Endothelial cell of umbilical vein (primary cell): ENCODE data around the gene TFG. TPM values are rescaled to one million over a fixed set of nuclear protein-coding genes. Genes with fewer than 3 reads are reported as not detected.

Experiments
- BruUV-seq: library from RNA; stranded (reverse); fragments of 400-500 nt; replicated peaks from 2 replicates; lab custom pipeline; 2021; lab: Mats Ljungman, UMichigan
- CTCF ChIA-PET: fragments of 300-600, 350-600 bp; sonication (Branson Sonifier 250); formaldehyde crosslinking; loops from one replicate; lab custom pipeline; 2021; ENCODE audit warnings: antibody characterized with exemption, inconsistent platforms; lab: Charles Lee
- POLR2A ChIA-PET: fragments of 300-600, 350-600 bp; sonication (Branson Sonifier 250); formaldehyde crosslinking; loops from one replicate; lab custom pipeline; 2021; ENCODE audit warnings: antibody characterized with exemption, inconsistent platforms; lab: Charles Lee
- DNase-seq: peaks from one replicate; pipeline ENCODE4 v3.0.0-alpha.2; 2011; ENCODE audit warnings: low read depth, low spot score
- FAIRE-seq: peaks from 2 replicates; lab custom pipeline; 2011; peaks lifted over from hg19 to GRCh38; lab: Jason Lieb, UNC
- H2AFZ ChIP-seq: 2 replicates; pipeline ENCODE4 v1.6.0; 2012; ENCODE audit warnings: low read depth, low read length, control low read depth, inconsistent platforms
- H3K27ac ChIP-seq: 2 replicates; pipeline ENCODE4 v1.5.1; 2011; ENCODE audit warnings: low read depth, mild to moderate bottlenecking, control low read depth, low read length, moderate library complexity; ENCODE audit not compliant: insufficient read depth
- H3K27me3 ChIP-seq, 2 experiments: 2 replicates each; pipeline versions ENCODE4 v1.6.0 to v1.6.1; 2011; ENCODE audit warnings: low read length in 2 of 2, mixed read lengths in 1 of 2; ENCODE audit not compliant: control insufficient read depth in 2 of 2, insufficient read depth in 2 of 2
- H3K36me3 ChIP-seq, 2 experiments: 2 replicates in 1 of 2; 3 replicates in 1 of 2; pipeline ENCODE4 v1.5.1; 2011; ENCODE audit warnings: low read length in 2 of 2, mild to moderate bottlenecking in 1 of 2, moderate library complexity in 1 of 2; ENCODE audit not compliant: control insufficient read depth in 2 of 2, insufficient read depth in 2 of 2; ENCODE audit errors: extremely low read depth in 1 of 2
- H3K4me1 ChIP-seq: 3 replicates; pipeline ENCODE4 v1.5.1; 2011; ENCODE audit warnings: mild to moderate bottlenecking, low read length; ENCODE audit not compliant: control insufficient read depth, insufficient read depth; ENCODE audit errors: extremely low read depth
- H3K4me2 ChIP-seq: 2 replicates; pipeline ENCODE4 v1.6.1; 2011; ENCODE audit warnings: low read length, control low read depth, mixed read lengths; ENCODE audit not compliant: insufficient read depth
- H3K4me3 ChIP-seq, 3 experiments: fragments of 200-600 bp in 1 of 3; sonication (generic), shearing (Covaris generic) in 1 of 3; replicated peaks in 1 of 3; 2 replicates each; pipeline ENCODE4 v1.5.1; 2011 to 2016; ENCODE audit warnings: control low read depth in 3 of 3, low read length in 3 of 3, mild to moderate bottlenecking in 2 of 3, inconsistent platforms in 1 of 3, low read depth in 1 of 3, moderate library complexity in 1 of 3; ENCODE audit not compliant: insufficient read depth in 1 of 3
- H3K79me2 ChIP-seq: 2 replicates; pipeline ENCODE4 v1.6.0; 2012; ENCODE audit warnings: low read length, inconsistent platforms; ENCODE audit not compliant: control insufficient read depth, insufficient read depth
- H3K9ac ChIP-seq: replicated peaks from 2 replicates; pipeline ENCODE3; 2011; ENCODE audit warnings: low read length, control low read depth; ENCODE audit not compliant: insufficient read depth; ENCODE audit errors: extremely low read depth
- H3K9me1 ChIP-seq: replicated peaks from 3 replicates; pipeline ENCODE4 v1.6.0; 2011; ENCODE audit warnings: mild to moderate bottlenecking, low read length; ENCODE audit not compliant: control insufficient read depth, insufficient read depth; ENCODE audit errors: extremely low read depth
- H3K9me3 ChIP-seq: replicated peaks from 2 replicates; pipeline ENCODE4 v1.5.1; 2012; ENCODE audit warnings: low read length, inconsistent platforms; ENCODE audit not compliant: control insufficient read depth, insufficient read depth
- H4K20me1 ChIP-seq: replicated peaks from 2 replicates; pipeline ENCODE3; 2011; ENCODE audit warnings: mild to moderate bottlenecking, low read length; ENCODE audit not compliant: control insufficient read depth, insufficient read depth; ENCODE audit errors: extremely low read depth
- EZH2 ChIP-seq: IDR thresholded peaks from 2 replicates; pipeline ENCODE4 v1.6.1; 2012; ENCODE audit warnings: borderline replicate concordance, low read depth, mild to moderate bottlenecking, moderate library complexity, low read length, inconsistent platforms; ENCODE audit not compliant: severe bottlenecking
- FOS ChIP-seq: IDR thresholded peaks from 2 replicates; pipeline ENCODE4 v1.6.1; 2011; ENCODE audit warnings: mild to moderate bottlenecking, low read length, moderate library complexity, borderline replicate concordance; ENCODE audit not compliant: insufficient read depth
- GATA2 ChIP-seq: IDR thresholded peaks from 2 replicates; pipeline ENCODE4 v1.7.0; 2011; ENCODE audit warnings: low read depth, mild to moderate bottlenecking, moderate library complexity, mixed read lengths, low read length; ENCODE audit not compliant: insufficient read length, insufficient read depth
- JUN ChIP-seq: IDR thresholded peaks from 2 replicates; pipeline ENCODE4 v1.6.1; 2011; ENCODE audit warnings: borderline replicate concordance, low read depth; ENCODE audit not compliant: insufficient read length, insufficient read depth
- MYC ChIP-seq: IDR thresholded peaks from one replicate; pipeline ENCODE4 v1.6.1; 2011; ENCODE audit warnings: mild to moderate bottlenecking, low read depth, low read length
- POLR2A ChIP-seq: IDR thresholded peaks from 2 replicates; pipeline ENCODE4 v1.6.1; 2012; ENCODE audit warnings: low read depth, mild to moderate bottlenecking, control low read depth, low read length
- POLR2AphosphoS5 ChIP-seq: IDR thresholded peaks from 2 replicates; pipeline ENCODE4 v1.6.1; 2012; ENCODE audit warnings: low read depth, mild to moderate bottlenecking, control low read depth, low read length, moderate library complexity; ENCODE audit not compliant: insufficient read depth
- dilution Hi-C: fragments of 300-500 bp; cut with MboI; formaldehyde crosslinking; loops from one replicate; pipeline ENCODE4 v1.15.0; 2019; ENCODE audit warnings: low sequenced_read_pairs; ENCODE audit not compliant: extremely low pct_ligation_motif_present
- intact Hi-C: fragments of 100-400 bp; cut with micrococcal nuclease; formaldehyde crosslinking; loops from one replicate; pipeline ENCODE4 v1.10.0; 2022
- polyA plus RNA-seq, 4 experiments: library from polyadenylated mRNA; depleted of rRNA in 3 of 4; stranded (reverse) in 3 of 4; unstranded in 1 of 4; fragments of >200 nt; gene quantifications; 2 replicates each; pipeline versions ENCODE4 v1.2.1 to v1.2.3, GENCODE V29; 2011 to 2012; ENCODE audit warnings: missing spikeins in 1 of 4
- total RNA-seq: library from RNA; stranded (reverse); gene quantifications from 2 replicates; pipeline ENCODE4 v1.2.3, GENCODE V29; 2021
- TF ChIP-seq, protein P1 (sequence below), 2 donors: IDR thresholded peaks; 1 replicate in 1 of 2; 2 replicates in 1 of 2; pipeline ENCODE4 v1.5.1; 2011; ENCODE audit warnings: low read length in 2 of 2, mild to moderate bottlenecking in 2 of 2, moderate library complexity in 2 of 2, control low read depth in 1 of 2, inconsistent platforms in 1 of 2, low read depth in 1 of 2; ENCODE audit not compliant: insufficient read depth in 1 of 2; ENCODE audit errors: extremely low read depth in 1 of 2

The TFG gene
- total and polyA plus RNA-seq, 2 donors (not counting 3 experiments of a cell fraction or from before 2014, with no cell fraction given): 106 to 154 TPM

- TF ChIP-seq EZH2: no peak
- TF ChIP-seq FOS: no peak
- TF ChIP-seq, protein P1, sequence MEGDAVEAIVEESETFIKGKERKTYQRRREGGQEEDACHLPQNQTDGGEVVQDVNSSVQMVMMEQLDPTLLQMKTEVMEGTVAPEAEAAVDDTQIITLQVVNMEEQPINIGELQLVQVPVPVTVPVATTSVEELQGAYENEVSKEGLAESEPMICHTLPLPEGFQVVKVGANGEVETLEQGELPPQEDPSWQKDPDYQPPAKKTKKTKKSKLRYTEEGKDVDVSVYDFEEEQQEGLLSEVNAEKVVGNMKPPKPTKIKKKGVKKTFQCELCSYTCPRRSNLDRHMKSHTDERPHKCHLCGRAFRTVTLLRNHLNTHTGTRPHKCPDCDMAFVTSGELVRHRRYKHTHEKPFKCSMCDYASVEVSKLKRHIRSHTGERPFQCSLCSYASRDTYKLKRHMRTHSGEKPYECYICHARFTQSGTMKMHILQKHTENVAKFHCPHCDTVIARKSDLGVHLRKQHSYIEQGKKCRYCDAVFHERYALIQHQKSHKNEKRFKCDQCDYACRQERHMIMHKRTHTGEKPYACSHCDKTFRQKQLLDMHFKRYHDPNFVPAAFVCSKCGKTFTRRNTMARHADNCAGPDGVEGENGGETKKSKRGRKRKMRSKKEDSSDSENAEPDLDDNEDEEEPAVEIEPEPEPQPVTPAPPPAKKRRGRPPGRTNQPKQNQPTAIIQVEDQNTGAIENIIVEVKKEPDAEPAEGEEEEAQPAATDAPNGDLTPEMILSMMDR (IDR thresholded peaks at IDR 0.05; ENCODE audit: extremely low read depth in 1 of 2, insufficient read depth in 1 of 2, low read depth in 1 of 2, low read length in 2 of 2): no peak
- TF ChIP-seq MYC: no peak
- TF ChIP-seq POLR2AphosphoS5: no peak
- TF ChIP-seq JUN: no peak
- no peak for TF ChIP-seq GATA2
- TF ChIP-seq POLR2A: no peak
- no peaks in the 10 kb centered on the region for H3K27me3 ChIP-seq
- POLR2A ChIA-PET: no interaction called here
- no peaks in the 10 kb centered on the region for H4K20me1 ChIP-seq
- BruUV-seq: no TSS peak
- FAIRE-seq: no peak
- H3K36me3 ChIP-seq: peaks cover 0 to 2% of the 10 kb centered on the region in 2 experiments
- CTCF ChIA-PET: no interaction called here
- no peak overlapping the region for H3K4me3 ChIP-seq
- intact Hi-C loops (no loop called here), dilution Hi-C loops (no loop called here)
- no peaks in the 10 kb centered on the region for H3K9me1 ChIP-seq
- H3K27ac ChIP-seq: no peak overlapping the region
- H3K4me1 ChIP-seq: no peaks in the 10 kb centered on the region
- no peak for DNase-seq
- no peak overlapping the region for H2AFZ ChIP-seq
- no peak overlapping the region for H3K9ac ChIP-seq
- H3K9me3 ChIP-seq: no peaks in the 10 kb centered on the region
- no peak overlapping the region for H3K4me2 ChIP-seq
- H3K79me2 ChIP-seq: no peaks in the 10 kb centered on the region
These were observed 70.9 kb downstream of the TFG start for GRCh38 chr3:100780071-100780622.
